ENCODE measurements around the gene GAD2. TPM values are rescaled to one million over a fixed set of nuclear protein-coding genes. Genes with fewer than 3 reads are reported as not detected.

The GAD2 gene
- total RNA-seq, 2 donors from 2014 or later = 0.15 TPM; not detected in 1

DNA sequence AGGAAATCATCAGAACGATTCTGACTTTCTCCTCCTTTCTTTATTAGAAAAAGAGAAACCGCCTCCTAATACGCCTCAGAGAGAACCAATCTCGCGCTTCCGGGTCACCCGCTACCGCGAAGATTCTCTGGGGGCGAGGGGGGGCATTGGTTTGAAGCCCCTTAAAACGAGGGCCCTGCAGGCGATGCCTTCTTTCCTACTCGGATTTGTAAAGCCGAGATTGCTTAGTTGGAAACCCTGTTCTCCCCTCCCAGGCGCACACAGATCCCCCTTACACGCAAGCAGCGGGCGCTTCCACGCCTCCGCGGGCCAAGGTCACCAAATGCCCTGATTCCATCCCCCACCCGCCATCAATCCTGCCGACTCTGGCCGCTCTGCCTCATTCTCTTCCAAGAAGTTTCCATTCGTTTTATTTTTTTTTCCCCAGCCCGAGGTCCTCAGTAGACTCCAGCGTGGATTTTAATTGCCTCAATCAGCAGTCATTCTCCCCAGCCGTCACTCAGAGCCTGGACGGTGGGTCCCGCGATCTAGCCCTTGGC is 1.1 kb upstream of the GAD2 start:
- Mint-ChIP-seq H3K27me3 (ENCODE audit: insufficient read depth) (no peaks in the 10 kb centered on the region), H3K4me3 (peak overlapping the region; percentile 54), H3K4me1 (peaks cover 41% of the 10 kb centered on the region), H3K36me3 (ENCODE audit: low read depth) (peaks cover 2% of the 10 kb centered on the region), H3K9me3 (no peaks in the 10 kb centered on the region), H3K27ac (no peak overlapping the region)
- no peak for TF ChIP-seq CTCF (conservative IDR thresholded peaks at IDR 0.05)
- no peak for DNase-seq
- Histone ChIP-seq H3K4me3 (ENCODE audit: low read length) (peak overlapping the region; percentile 77), H3K36me3 (ENCODE audit: control insufficient read depth, insufficient read depth, low read length) (no peaks in the 10 kb centered on the region), H3K9ac (ENCODE audit: extremely low read depth, low read length, poor library complexity, severe bottlenecking) (no peak overlapping the region), H3K4me1 (ENCODE audit: control insufficient read depth, insufficient read depth, low read length) (peaks cover 16% of the 10 kb centered on the region), H3K27ac (ENCODE audit: low read depth, low read length) (no peak overlapping the region), H3K9me3 (ENCODE audit: control insufficient read depth, low read length) (no peaks in the 10 kb centered on the region), H3K27me3 (ENCODE audit: control insufficient read depth, insufficient read depth, low read length, poor library complexity, severe bottlenecking) (peaks cover 100% of the 10 kb centered on the region)
- 1 to 3% methylated on average over 21 to 31 of the region's 31 CpGs for WGBS, 2 experiments (ENCODE audit: insufficient coverage in 1 of 2, insufficient read length in 1 of 2)

DNA sequence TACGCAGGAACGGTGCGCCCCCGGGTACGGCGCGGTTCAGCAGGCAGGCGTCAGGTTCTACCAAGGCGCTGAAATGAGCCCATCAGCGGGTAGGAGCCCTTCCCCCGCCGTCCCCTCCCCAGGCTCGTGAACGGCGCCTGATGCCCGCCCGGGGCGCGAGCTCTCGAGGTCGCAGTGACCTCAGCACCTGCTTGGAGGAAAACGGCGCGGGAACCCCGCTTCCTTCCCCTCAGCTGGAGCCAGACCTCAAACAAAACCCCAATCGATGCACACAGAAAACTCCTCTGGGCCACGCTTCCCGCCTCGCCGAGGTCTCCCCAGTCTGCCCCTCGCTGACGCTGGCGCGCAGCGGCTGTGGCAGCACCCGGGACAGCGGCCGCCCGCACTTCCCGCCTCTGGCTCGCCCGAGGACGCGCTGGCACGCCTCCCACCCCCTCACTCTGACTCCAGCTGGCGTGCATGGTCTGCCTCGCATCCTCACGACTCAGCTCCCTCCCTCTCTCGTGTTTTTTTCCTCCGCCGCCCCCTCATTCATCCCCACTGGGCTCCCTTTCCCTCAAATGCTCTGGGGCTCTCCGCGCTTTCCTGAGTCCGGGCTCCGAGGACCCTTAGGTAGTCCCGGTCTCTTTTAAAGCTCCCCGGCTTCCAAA is 514 bp upstream of the GAD2 start:
- Histone ChIP-seq H3K36me3 (ENCODE audit: control insufficient read depth, insufficient read depth, low read length) (no peaks in the 10 kb centered on the region), H3K9ac (ENCODE audit: extremely low read depth, low read length, poor library complexity, severe bottlenecking) (no peak overlapping the region), H3K9me3 (ENCODE audit: control insufficient read depth, low read length) (no peaks in the 10 kb centered on the region), H3K27ac (ENCODE audit: low read depth, low read length) (no peak overlapping the region), H3K27me3 (ENCODE audit: control insufficient read depth, insufficient read depth, low read length, poor library complexity, severe bottlenecking) (peaks cover 100% of the 10 kb centered on the region), H3K4me3 (ENCODE audit: low read length) (peak overlapping the region; percentile 77), H3K4me1 (ENCODE audit: control insufficient read depth, insufficient read depth, low read length) (peaks cover 16% of the 10 kb centered on the region)
- no peak for TF ChIP-seq CTCF (conservative IDR thresholded peaks at IDR 0.05)
- DNase-seq = peak; percentile 90
- Mint-ChIP-seq H3K27ac (no peak overlapping the region), H3K36me3 (ENCODE audit: low read depth) (peaks cover 2% of the 10 kb centered on the region), H3K9me3 (no peaks in the 10 kb centered on the region), H3K4me1 (peaks cover 41% of the 10 kb centered on the region), H3K4me3 (peak overlapping the region; percentile 54), H3K27me3 (ENCODE audit: insufficient read depth) (no peaks in the 10 kb centered on the region)
- WGBS, 2 experiments (ENCODE audit: insufficient coverage in 1 of 2, insufficient read length in 1 of 2) = 0 to 1% methylated on average over 39 to 57 of the region's 57 CpGs

GRCh38 chr10:26217396-26218086 is 967 bp downstream of the GAD2 start:
- peak; percentile 84 for DNase-seq
- no peaks in the 10 kb centered on the region for H3K27me3 Mint-ChIP-seq (ENCODE audit: insufficient read depth)
- peak overlapping the region; percentile 77 for H3K4me3 ChIP-seq (ENCODE audit: low read length)
- no peaks in the 10 kb centered on the region for H3K9me3 ChIP-seq (ENCODE audit: control insufficient read depth, low read length)
- no peaks in the 10 kb centered on the region for H3K9me3 Mint-ChIP-seq
- 0 to 2% methylated on average over 12 to 64 of the region's 64 CpGs for WGBS, 2 experiments (ENCODE audit: insufficient coverage in 1 of 2, insufficient read length in 1 of 2)
- peak overlapping the region; percentile 54 for H3K4me3 Mint-ChIP-seq
- H3K27ac Mint-ChIP-seq = no peak overlapping the region
- H3K27ac ChIP-seq (ENCODE audit: low read depth, low read length) = no peak overlapping the region
- no peaks in the 10 kb centered on the region for H3K36me3 Mint-ChIP-seq (ENCODE audit: low read depth)
- TF ChIP-seq CTCF (conservative IDR thresholded peaks at IDR 0.05) = no peak
- peaks cover 89% of the 10 kb centered on the region for H3K27me3 ChIP-seq (ENCODE audit: control insufficient read depth, insufficient read depth, low read length, poor library complexity, severe bottlenecking)
- H3K4me1 Mint-ChIP-seq = peaks cover 43% of the 10 kb centered on the region
- H3K9ac ChIP-seq (ENCODE audit: extremely low read depth, low read length, poor library complexity, severe bottlenecking) = no peak overlapping the region
- H3K36me3 ChIP-seq (ENCODE audit: control insufficient read depth, insufficient read depth, low read length) = no peaks in the 10 kb centered on the region
- H3K4me1 ChIP-seq (ENCODE audit: control insufficient read depth, insufficient read depth, low read length) = peaks cover 23% of the 10 kb centered on the region

Measured in endodermal cell (in vitro differentiated cells).